Breast epithelium (tissue), 3 donors: ENCODE data around the gene CDCA4.

Experiments
- POLR2AphosphoS5 ChIP-seq, 3 donors: sonication (generic); formaldehyde crosslinking; IDR thresholded peaks; one replicate each; pipeline ENCODE4 v1.6.1; 2017; ENCODE audit warnings: antibody characterized with exemption in 3 of 3
- TF ChIP-seq, protein P1 (sequence below), 3 donors: fragments of 450-650 bp; IDR thresholded peaks; one replicate each; pipeline ENCODE4 v1.5.1; 2016 to 2017; ENCODE audit warnings: antibody characterized with exemption in 3 of 3, mild to moderate bottlenecking in 3 of 3, moderate library complexity in 3 of 3

DNA sequence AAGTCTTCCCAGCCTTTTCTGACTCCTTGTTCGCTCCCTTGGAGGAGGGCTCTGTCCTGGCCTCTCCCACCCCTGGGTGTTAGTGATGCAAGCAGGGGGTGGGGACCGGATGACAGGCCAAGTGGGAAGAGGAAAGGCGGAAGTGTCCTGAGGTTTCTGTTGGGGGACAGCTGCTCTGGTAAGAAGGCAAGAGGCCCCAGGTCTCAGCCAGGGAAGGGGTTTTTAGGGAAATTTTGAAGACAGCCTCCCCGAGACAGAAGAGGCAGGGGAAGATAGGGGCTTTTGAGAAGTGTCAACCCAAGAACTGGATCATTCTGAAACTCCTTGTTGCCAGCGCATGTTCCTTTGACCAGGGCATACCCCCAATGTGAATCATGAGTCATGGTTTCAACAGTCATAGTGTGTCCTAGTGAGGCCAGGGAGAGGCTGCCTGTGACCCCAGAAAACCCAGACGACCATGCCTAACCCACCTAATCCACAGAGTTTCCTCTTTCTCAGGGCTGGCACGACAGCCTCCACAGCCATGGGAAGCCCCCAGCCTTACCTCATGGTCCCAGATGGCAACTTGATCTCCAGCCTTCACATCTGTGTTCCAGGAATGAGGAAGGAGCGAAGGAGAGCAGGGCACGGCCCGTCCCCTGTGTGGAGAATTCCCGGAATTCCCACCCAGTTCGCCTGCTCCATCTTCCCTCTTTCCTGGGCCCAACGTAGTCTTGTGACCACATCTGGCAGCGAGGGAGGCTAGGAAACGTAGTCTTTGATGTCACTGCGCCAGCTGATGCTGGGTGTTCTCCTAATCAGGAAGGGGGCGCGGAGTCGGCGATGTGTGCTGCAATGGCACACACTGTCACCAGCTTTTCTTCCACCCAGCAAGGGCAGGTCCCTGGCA is 49.2 kb upstream of the CDCA4 start:
- TF ChIP-seq, protein P1, sequence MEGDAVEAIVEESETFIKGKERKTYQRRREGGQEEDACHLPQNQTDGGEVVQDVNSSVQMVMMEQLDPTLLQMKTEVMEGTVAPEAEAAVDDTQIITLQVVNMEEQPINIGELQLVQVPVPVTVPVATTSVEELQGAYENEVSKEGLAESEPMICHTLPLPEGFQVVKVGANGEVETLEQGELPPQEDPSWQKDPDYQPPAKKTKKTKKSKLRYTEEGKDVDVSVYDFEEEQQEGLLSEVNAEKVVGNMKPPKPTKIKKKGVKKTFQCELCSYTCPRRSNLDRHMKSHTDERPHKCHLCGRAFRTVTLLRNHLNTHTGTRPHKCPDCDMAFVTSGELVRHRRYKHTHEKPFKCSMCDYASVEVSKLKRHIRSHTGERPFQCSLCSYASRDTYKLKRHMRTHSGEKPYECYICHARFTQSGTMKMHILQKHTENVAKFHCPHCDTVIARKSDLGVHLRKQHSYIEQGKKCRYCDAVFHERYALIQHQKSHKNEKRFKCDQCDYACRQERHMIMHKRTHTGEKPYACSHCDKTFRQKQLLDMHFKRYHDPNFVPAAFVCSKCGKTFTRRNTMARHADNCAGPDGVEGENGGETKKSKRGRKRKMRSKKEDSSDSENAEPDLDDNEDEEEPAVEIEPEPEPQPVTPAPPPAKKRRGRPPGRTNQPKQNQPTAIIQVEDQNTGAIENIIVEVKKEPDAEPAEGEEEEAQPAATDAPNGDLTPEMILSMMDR (IDR thresholded peaks at IDR 0.05), result no peak
- no peak for TF ChIP-seq POLR2AphosphoS5 (IDR thresholded peaks at IDR 0.05)
